Uterus (tissue), 4 donors: ENCODE data around the gene FTSJ3. TPM values are rescaled to one million over a fixed set of nuclear protein-coding genes. Genes with fewer than 3 reads are reported as not detected.
A peak's percentile ranks its signal among the peaks of the same experiment; 100 is the strongest.

Experiments used
- DNase-seq, 2 donors: peaks; one replicate each; pipeline ENCODE4 v3.0.0-alpha.2; 2019 to 2020
- H3K27ac ChIP-seq, 2 donors: fragments of 200-600 bp; sonication (generic); 1 replicate in 1 of 2; 2 replicates in 1 of 2; pipeline ENCODE4 v1.5.1; 2016 to 2018
- H3K27me3 ChIP-seq, 2 donors: fragments of 200-600 bp; sonication (generic); one replicate each; pipeline ENCODE4 v1.5.1; 2018 to 2019; ENCODE audit warnings: control low read depth in 1 of 2
- H3K36me3 ChIP-seq, 2 donors: fragments of 200-600 bp; sonication (generic); one replicate each; pipeline ENCODE4 v1.5.1; 2019; ENCODE audit warnings: control low read depth in 1 of 2
- H3K4me1 ChIP-seq, 2 donors: fragments of 200-600 bp; sonication (generic); one replicate each; pipeline ENCODE4 v1.5.1; 2018 to 2019; ENCODE audit warnings: control low read depth in 1 of 2
- H3K4me3 ChIP-seq, 2 donors: fragments of 200-600 bp; sonication (generic); 1 replicate in 1 of 2; 2 replicates in 1 of 2; pipeline ENCODE4 v1.5.1; 2018 to 2019; ENCODE audit warnings: mild to moderate bottlenecking in 1 of 2
- H3K9me3 ChIP-seq, 2 donors: fragments of 200-600 bp; sonication (generic); one replicate each; pipeline ENCODE4 v1.5.1; 2019; ENCODE audit warnings: control low read depth in 1 of 2
- POLR2A ChIP-seq, 2 donors: fragments of 450-650 bp; IDR thresholded peaks; one replicate each; pipeline ENCODE4 v1.6.1; 2016; ENCODE audit warnings: antibody characterized with exemption in 2 of 2, mild to moderate bottlenecking in 1 of 2, moderate library complexity in 1 of 2
- intact Hi-C: fragments of 100-400 bp; cut with DNase I; formaldehyde crosslinking; loops from one replicate; pipeline ENCODE4 v1.15.1; 2023; ENCODE audit warnings: low total_unique reads
- total RNA-seq, 4 donors: library from RNA; depleted of rRNA in 3 of 4; stranded (reverse); fragments of >200 nt in 3 of 4; gene quantifications; one replicate each; pipeline versions ENCODE4 v1.1.0 to v1.2.4, GENCODE V29; 2014 to 2023
- TF ChIP-seq, protein P1 (sequence below), 4 experiments: fragments of 200-600 bp in 2 of 4; fragments of 450-650 bp in 2 of 4; sonication (generic) in 2 of 4; IDR thresholded peaks; one replicate each; pipeline ENCODE4 v1.5.1; 2016 to 2019; ENCODE audit warnings: antibody characterized with exemption in 4 of 4, mild to moderate bottlenecking in 2 of 4, moderate library complexity in 1 of 4
- donor health status: DM: yes; HTN: yes; CAD: no.

Gene FTSJ3
- total RNA-seq, 4 donors from 2014 or later = 29.7 to 64.7 (median 53.3) TPM

DNA sequence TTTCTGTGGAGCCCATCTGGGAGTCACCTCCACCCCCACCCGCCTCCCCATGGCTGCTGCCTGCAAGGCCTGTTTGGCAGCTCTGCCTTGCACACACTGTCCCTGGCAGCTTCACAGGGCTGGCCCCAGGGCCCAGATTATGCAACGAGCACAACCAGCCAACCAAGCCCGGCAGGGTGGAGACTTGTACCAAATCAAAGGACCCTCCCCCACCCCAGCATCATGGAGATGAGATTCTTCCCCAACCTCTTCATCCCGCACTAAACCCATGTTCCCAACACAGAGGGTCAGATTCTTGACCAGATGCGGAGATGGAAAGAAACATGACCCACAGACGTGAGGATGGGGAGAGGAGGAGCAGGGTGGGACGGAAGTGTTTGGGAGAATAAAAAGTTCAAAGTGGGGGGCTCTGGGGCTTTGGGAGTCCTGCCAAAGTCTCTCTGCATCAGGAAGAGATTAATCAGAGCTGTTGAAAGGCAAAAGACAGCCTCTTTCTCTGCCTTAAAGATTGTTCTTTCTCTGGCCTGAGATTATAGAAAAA is 11.2 kb upstream of the FTSJ3 start:
- TF ChIP-seq POLR2A (IDR thresholded peaks at IDR 0.05) = peak in 1 of 2 donors; percentile 34
- TF ChIP-seq, protein P1, sequence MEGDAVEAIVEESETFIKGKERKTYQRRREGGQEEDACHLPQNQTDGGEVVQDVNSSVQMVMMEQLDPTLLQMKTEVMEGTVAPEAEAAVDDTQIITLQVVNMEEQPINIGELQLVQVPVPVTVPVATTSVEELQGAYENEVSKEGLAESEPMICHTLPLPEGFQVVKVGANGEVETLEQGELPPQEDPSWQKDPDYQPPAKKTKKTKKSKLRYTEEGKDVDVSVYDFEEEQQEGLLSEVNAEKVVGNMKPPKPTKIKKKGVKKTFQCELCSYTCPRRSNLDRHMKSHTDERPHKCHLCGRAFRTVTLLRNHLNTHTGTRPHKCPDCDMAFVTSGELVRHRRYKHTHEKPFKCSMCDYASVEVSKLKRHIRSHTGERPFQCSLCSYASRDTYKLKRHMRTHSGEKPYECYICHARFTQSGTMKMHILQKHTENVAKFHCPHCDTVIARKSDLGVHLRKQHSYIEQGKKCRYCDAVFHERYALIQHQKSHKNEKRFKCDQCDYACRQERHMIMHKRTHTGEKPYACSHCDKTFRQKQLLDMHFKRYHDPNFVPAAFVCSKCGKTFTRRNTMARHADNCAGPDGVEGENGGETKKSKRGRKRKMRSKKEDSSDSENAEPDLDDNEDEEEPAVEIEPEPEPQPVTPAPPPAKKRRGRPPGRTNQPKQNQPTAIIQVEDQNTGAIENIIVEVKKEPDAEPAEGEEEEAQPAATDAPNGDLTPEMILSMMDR (IDR thresholded peaks at IDR 0.05) = no peak
- DNase-seq = peak; percentile 91 to 94
- Histone ChIP-seq H3K4me3 (peak overlapping the region in 1 of 2 donors; percentile 1), H3K36me3 (no peaks in the 10 kb centered on the region), H3K4me1 (peaks cover 14 to 20% of the 10 kb centered on the region in 2 donors), H3K9me3 (no peaks in the 10 kb centered on the region), H3K27me3 (peaks cover 0 to 3% of the 10 kb centered on the region in 2 donors), H3K27ac (peak overlapping the region; percentile 86 to 95)
- intact Hi-C loops = no loop called here

DNA sequence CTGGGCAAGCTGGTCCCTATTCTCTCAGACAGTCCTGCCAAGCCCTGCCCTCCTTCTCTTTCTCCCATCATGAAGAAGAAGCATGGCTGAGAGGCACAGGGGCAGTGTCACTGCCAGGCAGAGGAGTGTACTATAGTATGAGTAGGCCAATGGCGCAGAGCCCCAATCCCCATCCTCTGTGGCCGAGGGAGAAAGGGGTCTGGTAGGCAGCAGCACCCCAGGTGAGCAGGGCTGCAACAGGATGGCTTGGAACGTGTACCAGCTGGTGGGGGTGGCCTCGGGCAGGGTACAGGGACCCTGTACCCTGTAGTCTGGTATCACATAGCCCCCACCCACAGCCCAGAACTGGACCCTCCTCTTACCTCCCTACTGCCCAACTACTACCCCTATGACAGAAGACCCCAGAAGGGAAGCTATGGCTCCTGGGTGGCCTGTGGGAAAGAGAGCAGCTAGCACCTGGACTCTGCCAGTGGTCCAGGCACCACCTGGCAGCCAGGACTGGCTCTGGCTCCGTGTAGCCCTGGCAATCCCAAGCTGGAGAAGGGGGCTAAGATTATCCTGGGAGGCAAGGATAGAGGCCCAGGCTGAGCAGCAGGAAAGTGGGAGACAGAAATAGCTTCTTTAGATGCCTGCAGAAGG is 10.6 kb upstream of the FTSJ3 start:
- no peak for DNase-seq
- H3K36me3 ChIP-seq = no peaks in the 10 kb centered on the region
- peak overlapping the region in 1 of 2 donors; percentile 1 for H3K4me3 ChIP-seq
- no peaks in the 10 kb centered on the region for H3K9me3 ChIP-seq
- H3K4me1 ChIP-seq = peaks cover 14 to 20% of the 10 kb centered on the region in 2 donors
- no peak for TF ChIP-seq POLR2A (IDR thresholded peaks at IDR 0.05)
- TF ChIP-seq, protein P1 (IDR thresholded peaks at IDR 0.05) = no peak
- H3K27ac ChIP-seq = peak overlapping the region; percentile 86 to 95
- intact Hi-C loops = no loop called here
- peaks cover 0 to 3% of the 10 kb centered on the region in 2 donors for H3K27me3 ChIP-seq

DNA sequence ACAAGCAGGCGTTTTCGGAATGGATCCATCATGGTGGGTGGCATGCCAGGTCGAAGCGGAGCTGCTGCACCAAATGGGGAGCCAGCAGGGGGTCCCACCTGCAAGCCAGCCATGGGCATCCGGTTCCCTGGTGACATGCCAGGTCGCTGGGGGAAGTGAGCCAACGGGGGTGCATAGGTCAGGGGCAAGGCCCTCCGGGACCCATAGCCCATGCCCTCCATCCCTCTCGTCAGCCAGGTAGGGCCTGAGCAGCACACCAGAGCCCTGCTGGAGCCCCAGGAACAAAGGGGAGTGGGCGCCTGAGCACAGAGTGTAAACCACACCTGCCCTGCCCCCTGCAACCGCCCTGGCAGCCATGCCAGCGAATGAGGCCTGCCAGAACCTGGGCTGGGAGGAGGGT is 10.0 kb upstream of the FTSJ3 start:
- H3K27me3 ChIP-seq = peaks cover 0 to under 1% of the 10 kb centered on the region in 2 donors
- H3K4me1 ChIP-seq = peaks cover 14 to 20% of the 10 kb centered on the region in 2 donors
- DNase-seq = no peak
- peak overlapping the region; percentile 86 to 95 for H3K27ac ChIP-seq
- no peak overlapping the region for H3K4me3 ChIP-seq
- H3K36me3 ChIP-seq = no peaks in the 10 kb centered on the region
- TF ChIP-seq, protein P1 (IDR thresholded peaks at IDR 0.05) = no peak
- no peak for TF ChIP-seq POLR2A (IDR thresholded peaks at IDR 0.05)
- H3K9me3 ChIP-seq = no peaks in the 10 kb centered on the region
- intact Hi-C loops = no loop called here

DNA sequence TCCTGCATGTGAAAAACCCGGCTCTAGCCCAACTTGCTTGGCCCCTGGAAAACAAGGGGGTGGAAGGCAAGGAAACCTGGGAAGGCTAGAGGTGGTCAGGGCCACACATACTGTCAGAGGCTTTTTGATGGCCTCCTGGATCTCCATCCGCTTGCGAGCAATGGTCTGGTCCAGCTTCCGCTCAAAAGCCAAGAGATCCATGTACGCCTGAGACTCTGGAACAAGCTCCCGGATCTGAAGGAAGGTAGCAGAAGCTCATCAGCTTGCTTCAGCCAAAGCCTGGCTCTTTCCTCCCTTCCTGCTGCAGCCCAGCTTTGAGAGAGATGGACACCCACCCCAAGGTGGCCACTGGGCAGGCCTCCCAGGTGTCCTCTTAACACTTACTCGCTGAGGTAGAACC is 9.3 kb upstream of the FTSJ3 start:
- Histone ChIP-seq H3K4me3 (no peak overlapping the region), H3K4me1 (peaks cover 14 to 20% of the 10 kb centered on the region in 2 donors), H3K27me3 (no peaks in the 10 kb centered on the region), H3K9me3 (no peaks in the 10 kb centered on the region), H3K36me3 (no peaks in the 10 kb centered on the region), H3K27ac (peak overlapping the region in 1 of 2 donors; percentile 86)
- intact Hi-C loops = no loop called here
- TF ChIP-seq, protein P1 (IDR thresholded peaks at IDR 0.05) = no peak
- TF ChIP-seq POLR2A (IDR thresholded peaks at IDR 0.05) = no peak
- no peak for DNase-seq

DNA sequence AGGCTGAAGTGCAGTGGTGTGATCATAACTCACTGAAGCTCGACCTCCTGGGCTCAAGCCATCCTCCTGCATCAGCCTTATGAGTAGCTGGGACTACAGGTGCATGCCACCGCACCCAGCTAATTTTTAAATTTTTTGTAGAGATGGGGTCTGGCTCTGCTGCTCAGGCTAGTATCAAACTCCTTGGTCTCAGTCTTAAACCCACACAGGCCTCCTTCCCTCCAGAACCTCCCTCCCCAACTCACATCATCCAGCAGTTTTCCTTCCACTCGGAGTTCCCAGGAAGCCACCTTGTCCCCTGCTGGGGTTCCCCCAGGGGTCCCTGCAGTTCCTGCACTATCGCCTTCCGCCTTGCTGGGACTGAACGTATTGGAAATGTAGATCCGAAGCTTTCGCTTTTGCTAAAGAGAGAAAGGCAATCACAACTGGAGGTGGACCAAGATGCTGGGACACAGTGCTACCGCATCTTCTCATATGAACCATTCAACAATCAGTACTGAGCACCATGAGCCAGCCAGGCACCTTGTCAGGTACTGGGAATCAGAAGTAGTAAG is 7.8 kb upstream of the FTSJ3 start:
- intact Hi-C loops = no loop called here
- no peak overlapping the region for H3K27ac ChIP-seq
- no peak for TF ChIP-seq POLR2A (IDR thresholded peaks at IDR 0.05)
- TF ChIP-seq, protein P1 (IDR thresholded peaks at IDR 0.05) = no peak
- no peaks in the 10 kb centered on the region for H3K9me3 ChIP-seq
- H3K27me3 ChIP-seq = no peaks in the 10 kb centered on the region
- H3K4me1 ChIP-seq = peaks cover 7 to 15% of the 10 kb centered on the region in 2 donors
- no peak overlapping the region for H3K4me3 ChIP-seq
- no peak for DNase-seq
- H3K36me3 ChIP-seq = no peaks in the 10 kb centered on the region
